A549 (cell line): Measurements from ENCODE around the gene TRMT2A.

Experiments used
- CTCF ChIP-seq: fragments of >200 bp; sonication (Bioruptor Twin); formaldehyde crosslinking; IDR thresholded peaks from 3 replicates; pipeline ENCODE4 v1.5.1; 2016
- EP300 ChIP-seq, 2 experiments: fragments of >200 bp; sonication (Bioruptor Twin); formaldehyde crosslinking; IDR thresholded peaks; 2 replicates in 1 of 2; 3 replicates in 1 of 2; pipeline ENCODE4 v1.6.1; 2016 to 2017
- POLR2A ChIP-seq: IDR thresholded peaks from 2 replicates; pipeline ENCODE4 v1.6.1; 2012; ENCODE audit warnings: mild to moderate bottlenecking, low read length
- RNF2 ChIP-seq: fragments of 200-600 bp; sonication (generic); IDR thresholded peaks from 2 replicates; pipeline ENCODE4 v1.6.1; 2016; ENCODE audit warnings: low read depth, mild to moderate bottlenecking, antibody characterized with exemption, moderate library complexity, borderline replicate concordance
- TFCP2L1 ChIP-seq: fragments of 250-450 bp; sonication (Bioruptor Pico); IDR thresholded peaks from 2 replicates; pipeline ENCODE4 v1.5.0; 2021; ENCODE audit warnings: mild to moderate bottlenecking
- ZC3H11A ChIP-seq: fragments of 450-650 bp; IDR thresholded peaks from 2 replicates; pipeline ENCODE4 v1.6.1; 2014; ENCODE audit warnings: antibody characterized with exemption, mild to moderate bottlenecking

- no peak for TF ChIP-seq EP300 (IDR thresholded peaks at IDR 0.05)
- TF ChIP-seq CTCF, result no peak
- TF ChIP-seq POLR2A, result no peak
- TF ChIP-seq TFCP2L1, result no peak
- TF ChIP-seq RNF2, result no peak
- no peak for TF ChIP-seq ZC3H11A
Measured at GRCh38 chr22:20110359-20110985, 6.6 kb downstream of the TRMT2A start.
